HuH-7.5 (cell line): ENCODE measurements around the gene SETD1A.

ENCODE experiments used
- DNase-seq: peaks from one replicate; pipeline ENCODE4 v3.0.0; 2011; ENCODE audit warnings: low spot score

SETD1A gene

GRCh38 chr16:30953511-30954124, 3.9 kb upstream of the SETD1A start:
- peak; percentile 60 for DNase-seq

GRCh38 chr16:30954993-30955392, 2.6 kb upstream of the SETD1A start:
- DNase-seq, result no peak

- peak; percentile 84 for DNase-seq
These were observed 726 bp upstream of the SETD1A start for GRCh38 chr16:30956601-30957455.

GRCh38 chr16:30958175-30959079, 873 bp downstream of the SETD1A start:
- peak; percentile 78 for DNase-seq

GRCh38 chr16:30961384-30961783, 3.8 kb downstream of the SETD1A start:
- no peak for DNase-seq

- DNase-seq, result no peak
These were observed 6.5 kb downstream of the SETD1A start for GRCh38 chr16:30963925-30964511.

- DNase-seq, result no peak
These were observed 7.1 kb downstream of the SETD1A start for GRCh38 chr16:30964574-30965226.

GRCh38 chr16:30965436-30965835, 7.9 kb downstream of the SETD1A start:
- DNase-seq, result no peak

GRCh38 chr16:30966033-30966619, 8.6 kb downstream of the SETD1A start:
- no peak for DNase-seq

- no peak for DNase-seq
These were observed 10.2 kb downstream of the SETD1A start for GRCh38 chr16:30967795-30968194.

GRCh38 chr16:30969246-30969842, 11.8 kb downstream of the SETD1A start:
- no peak for DNase-seq

- no peak for DNase-seq
These were observed 13.7 kb downstream of the SETD1A start for GRCh38 chr16:30971298-30971697.

GRCh38 chr16:30972872-30973271, 15.3 kb downstream of the SETD1A start:
- no peak for DNase-seq

- no peak for DNase-seq
These were observed 16.8 kb downstream of the SETD1A start for GRCh38 chr16:30974348-30974747.

GRCh38 chr16:30976486-30976885, 18.9 kb downstream of the SETD1A start:
- no peak for DNase-seq

GRCh38 chr16:30977502-30977901, 19.9 kb downstream of the SETD1A start:
- DNase-seq, result peak; percentile 57

GRCh38 chr16:30979170-30980022, 21.8 kb downstream of the SETD1A start:
- no peak for DNase-seq

- DNase-seq, result no peak
These were observed 22.4 kb downstream of the SETD1A start for GRCh38 chr16:30980023-30980371.

- DNase-seq, result no peak
These were observed 22.9 kb downstream of the SETD1A start for GRCh38 chr16:30980434-30980833.

- no peak for DNase-seq
These were observed 23.4 kb downstream of the SETD1A start for GRCh38 chr16:30980959-30981358.
